HG03095 (cell line): Measurements from ENCODE around the gene STK33.

Experiments used
- ATAC-seq: cut with Tn5 transposase; IDR thresholded peaks from one replicate; pipeline ENCODE4 v1.9.1; 2021; ENCODE audit warnings: moderate library complexity; ENCODE audit not compliant: unreplicated experiment

STK33 gene

GRCh38 chr11:8604078-8604723 lies 10.2 kb upstream of the STK33 start:
- ATAC-seq, result peak; percentile 78

- ATAC-seq, result peak; percentile 9
These were observed 9.7 kb upstream of the STK33 start for GRCh38 chr11:8603696-8604077.

GRCh38 chr11:8601376-8602133 lies 7.5 kb upstream of the STK33 start:
- ATAC-seq, result no peak

GRCh38 chr11:8598506-8598905 lies 4.5 kb upstream of the STK33 start:
- ATAC-seq, result no peak

GRCh38 chr11:8597182-8597581 lies 3.2 kb upstream of the STK33 start:
- ATAC-seq, result no peak

GRCh38 chr11:8596504-8597046 lies 2.5 kb upstream of the STK33 start:
- no peak for ATAC-seq

- ATAC-seq, result peak; percentile 20
These were observed 573 bp downstream of the STK33 start for GRCh38 chr11:8593455-8593854.

- ATAC-seq, result no peak
These were observed 6.1 kb downstream of the STK33 start for GRCh38 chr11:8587915-8588314.

- no peak for ATAC-seq
These were observed 7.2 kb downstream of the STK33 start for GRCh38 chr11:8586805-8587204.

- no peak for ATAC-seq
These were observed 7.8 kb downstream of the STK33 start for GRCh38 chr11:8586184-8586583.

GRCh38 chr11:8584511-8584910 lies 9.5 kb downstream of the STK33 start:
- no peak for ATAC-seq

- ATAC-seq, result no peak
These were observed 9.9 kb downstream of the STK33 start for GRCh38 chr11:8584082-8584481.

GRCh38 chr11:8581300-8581699 lies 12.7 kb downstream of the STK33 start:
- no peak for ATAC-seq

- ATAC-seq, result no peak
These were observed 16.0 kb downstream of the STK33 start for GRCh38 chr11:8577791-8578581.

- ATAC-seq, result no peak
These were observed 19.2 kb downstream of the STK33 start for GRCh38 chr11:8574798-8575197.

- ATAC-seq, result no peak
These were observed 20.3 kb downstream of the STK33 start for GRCh38 chr11:8573777-8574176.

GRCh38 chr11:8567602-8568198 lies 26.3 kb downstream of the STK33 start:
- ATAC-seq, result no peak

GRCh38 chr11:8566613-8567210 lies 27.3 kb downstream of the STK33 start:
- ATAC-seq, result no peak

GRCh38 chr11:8564526-8564925 lies 29.5 kb downstream of the STK33 start:
- ATAC-seq, result no peak

- ATAC-seq, result no peak
These were observed 32.6 kb downstream of the STK33 start for GRCh38 chr11:8561461-8561860.

- no peak for ATAC-seq
These were observed 35.6 kb downstream of the STK33 start for GRCh38 chr11:8558436-8558835.
